Dedifferentiated amniotic fluid mesenchymal stem cell (primary cell): ENCODE data around the gene SH3D19.
"Not testable (repeated sequence)": the region's sequence is repeated elsewhere in the genome, so short reads cannot be mapped to it uniquely, and the experiment has no call there.

ENCODE experiments used
- DNase-seq: peaks from one replicate; pipeline ENCODE4 v3.0.0-alpha.2; 2016; ENCODE audit errors: extremely low spot score

Gene SH3D19

GRCh38 chr4:151098979-151099228 lies 226.5 kb downstream of the SH3D19 start:
- no peak for DNase-seq

GRCh38 chr4:151097759-151098158 lies 227.6 kb downstream of the SH3D19 start:
- DNase-seq: no peak

GRCh38 chr4:151095142-151095541 lies 230.3 kb downstream of the SH3D19 start:
- no peak for DNase-seq

GRCh38 chr4:151094290-151094751 lies 231.1 kb downstream of the SH3D19 start:
- no peak for DNase-seq

GRCh38 chr4:151093203-151093602 lies 232.2 kb downstream of the SH3D19 start:
- DNase-seq: no peak

- no peak for DNase-seq
These were observed 232.9 kb downstream of the SH3D19 start for GRCh38 chr4:151092488-151092887.

- DNase-seq: no peak
These were observed 234.4 kb downstream of the SH3D19 start for GRCh38 chr4:151091047-151091446.

GRCh38 chr4:151087467-151087866 lies 237.9 kb downstream of the SH3D19 start:
- no peak for DNase-seq

- DNase-seq: not testable (repeated sequence)
These were observed 247.4 kb downstream of the SH3D19 start for GRCh38 chr4:151077978-151078377.

GRCh38 chr4:151074416-151074916 lies 250.9 kb downstream of the SH3D19 start:
- DNase-seq: no peak
